Measurements from ENCODE around the gene MUC5AC. TPM values are rescaled to one million over a fixed set of nuclear protein-coding genes. Genes with fewer than 3 reads are reported as not detected.

Gene MUC5AC
- total RNA-seq, 1 experiment from 2014 or later: under 0.01 TPM

- ChIA-PET RAD21 (ENCODE audit: low non-redundant PET in 1 of 2, low total read pairs in 2 of 2, uncharacterized antibody in 2 of 2, unreplicated experiment in 2 of 2) (no interaction called here), POLR2A (no interaction called here), CTCF (no interaction called here)
- no peak overlapping the region for H3K9ac ChIP-seq (ENCODE audit: low read length)
- ATAC-seq: no peak
- no peak overlapping the region for H3K4me3 ChIP-seq (replicated peaks in 1 of 2; ENCODE audit: low read depth in 1 of 2, low read length in 2 of 2)
- H3K27me3 ChIP-seq (ENCODE audit: insufficient read depth, low read length): no peaks in the 10 kb centered on the region
- H3K4me1 ChIP-seq (ENCODE audit: control insufficient read depth in 1 of 2, insufficient read depth in 2 of 2, low read length in 2 of 2): peaks cover 0 to 3% of the 10 kb centered on the region in 2 experiments; a peak in 1 of 4 replicates
- no peaks in the 10 kb centered on the region for H3K36me3 ChIP-seq (ENCODE audit: control insufficient read depth in 1 of 2, insufficient read depth in 2 of 2, low read length in 2 of 2)
- no peaks in the 10 kb centered on the region for H4K20me1 ChIP-seq (ENCODE audit: insufficient read depth)
- DNase-seq (ENCODE audit: low read depth, low spot score): no peak
- no peak overlapping the region for H3K4me2 ChIP-seq (ENCODE audit: low read length)
- BruUV-seq (replicated peaks): no TSS peak
- H3K27ac ChIP-seq (ENCODE audit: low read depth, low read length): no peak overlapping the region
- H3K9me3 ChIP-seq (ENCODE audit: control insufficient read depth in 1 of 2, insufficient read depth in 1 of 2, low read depth in 1 of 2, low read length in 2 of 2): no peaks in the 10 kb centered on the region
- H3K9me2 ChIP-seq (ENCODE audit: insufficient read depth): no peaks in the 10 kb centered on the region
- no peak overlapping the region for H2AFZ ChIP-seq (ENCODE audit: low read depth, low read length, poor library complexity, severe bottlenecking)
- no peak for TF ChIP-seq CBX3 (IDR thresholded peaks at IDR 0.05; ENCODE audit: low read depth)
- TF ChIP-seq FOSL1 (IDR thresholded peaks at IDR 0.05; ENCODE audit: low read depth): no peak
- TF ChIP-seq EZH2 (IDR thresholded peaks at IDR 0.05): no peak
- no peak for TF ChIP-seq SP1 (IDR thresholded peaks at IDR 0.05; ENCODE audit: low read depth)
- no peak for TF ChIP-seq ATF3 (IDR thresholded peaks at IDR 0.05)
- no peak for TF ChIP-seq ELF1 (IDR thresholded peaks at IDR 0.05; ENCODE audit: borderline replicate concordance, low read depth)
- TF ChIP-seq ZFX (IDR thresholded peaks at IDR 0.05): no peak
- no peak for TF ChIP-seq RAD21 (IDR thresholded peaks at IDR 0.05; ENCODE audit: low read depth)
- no peak for TF ChIP-seq EZH2phosphoT487 (IDR thresholded peaks at IDR 0.05; ENCODE audit: borderline replicate concordance)
- no peak for TF ChIP-seq SRF (IDR thresholded peaks at IDR 0.05; ENCODE audit: low read depth)
- TF ChIP-seq JUND (IDR thresholded peaks at IDR 0.05): no peak
- no peak for TF ChIP-seq ZNF274 (IDR thresholded peaks at IDR 0.05; ENCODE audit: low read depth, low read length)
- TF ChIP-seq CEBPB (IDR thresholded peaks at IDR 0.05; ENCODE audit: low read depth): no peak
- no peak for TF ChIP-seq POLR2AphosphoS5 (IDR thresholded peaks at IDR 0.05; ENCODE audit: low read depth, low read length)
- TF ChIP-seq ZBTB33 (IDR thresholded peaks at IDR 0.05; ENCODE audit: extremely low read depth, insufficient replicate concordance, low read length): no peak
- no peak for TF ChIP-seq REST (IDR thresholded peaks at IDR 0.05; ENCODE audit: low read depth)
- TF ChIP-seq SIN3A (IDR thresholded peaks at IDR 0.05; ENCODE audit: low read depth): no peak
- no peak for TF ChIP-seq YY1 (IDR thresholded peaks at IDR 0.05; ENCODE audit: extremely low read depth, insufficient replicate concordance, low read depth, low read length)
- H3K79me2 ChIP-seq (ENCODE audit: insufficient read depth, low read length): no peaks in the 10 kb centered on the region
- intact Hi-C loops (cut with micrococcal nuclease): no loop called here
These were observed 81.9 kb downstream of the MUC5AC start for GRCh38 chr11:1239596-1240205.
